KMS-11 (cell line): Measurements from ENCODE around the gene NR0B2.

Experiments used
- H2AFZ ChIP-seq: fragments of 200-600 bp; sonication (generic); 2 replicates; pipeline ENCODE4 v1.6.1; 2016; ENCODE audit warnings: antibody characterized with exemption, mixed run types, low read depth
- H3K27ac ChIP-seq: fragments of 200-600 bp; sonication (generic); 2 replicates; pipeline ENCODE4 v1.6.1; 2016; ENCODE audit warnings: mild to moderate bottlenecking, mixed run types
- H3K27me3 ChIP-seq: fragments of 200-600 bp; sonication (generic); 2 replicates; pipeline ENCODE4 v1.6.1; 2017; ENCODE audit warnings: mild to moderate bottlenecking, low read depth, mixed run types, moderate library complexity; ENCODE audit not compliant: insufficient read depth
- H3K36me3 ChIP-seq: fragments of 200-600 bp; sonication (generic); 2 replicates; pipeline ENCODE4 v1.6.1; 2017; ENCODE audit warnings: mild to moderate bottlenecking, mixed run types; ENCODE audit not compliant: insufficient read depth
- H3K4me1 ChIP-seq: fragments of 200-600 bp; sonication (generic); 2 replicates; pipeline ENCODE4 v1.6.1; 2016; ENCODE audit warnings: mild to moderate bottlenecking, low read depth, mixed run types; ENCODE audit not compliant: poor library complexity, severe bottlenecking
- H3K4me2 ChIP-seq: fragments of 200-600 bp; sonication (generic); 2 replicates; pipeline ENCODE4 v1.7.0; 2016; ENCODE audit warnings: mild to moderate bottlenecking, mixed run types
- H3K4me3 ChIP-seq: fragments of 200-600 bp; sonication (generic); IDR thresholded peaks from 2 replicates; pipeline ENCODE4 v1.6.1; 2017; ENCODE audit warnings: low read depth, low read length, mixed read lengths; ENCODE audit not compliant: insufficient read depth
- H3K79me2 ChIP-seq: fragments of 200-600 bp; sonication (generic); 2 replicates; pipeline ENCODE4 v1.6.1; 2016; ENCODE audit warnings: low read depth, mixed run types; ENCODE audit not compliant: insufficient read depth
- H3K9ac ChIP-seq: fragments of 200-600 bp; sonication (generic); 2 replicates; pipeline ENCODE4 v1.6.1; 2016; ENCODE audit warnings: mild to moderate bottlenecking, mixed run types
- H4K20me1 ChIP-seq: fragments of 200-600 bp; sonication (generic); 2 replicates; pipeline ENCODE4 v1.6.1; 2016; ENCODE audit warnings: mild to moderate bottlenecking, mixed run types; ENCODE audit not compliant: insufficient read depth
- CTCF ChIP-seq: fragments of 200-600 bp; sonication (generic); conservative IDR thresholded peaks from 2 replicates; pipeline ENCODE4 v1.6.1; 2017; ENCODE audit warnings: low read depth, mild to moderate bottlenecking, antibody characterized with exemption, low read length, moderate library complexity, mixed read lengths

The NR0B2 gene

GRCh38 chr1:26942656-26943055, 28.9 kb upstream of the NR0B2 start:
- Histone ChIP-seq H2AFZ (no peak overlapping the region), H3K79me2 (no peaks in the 10 kb centered on the region; the same call in 1 of the 2 replicates), H3K9ac (no peak overlapping the region), H4K20me1 (no peaks in the 10 kb centered on the region), H3K4me1 (no peaks in the 10 kb centered on the region), H3K27me3 (no peaks in the 10 kb centered on the region), H3K4me2 (no peak overlapping the region), H3K4me3 (no peak overlapping the region), H3K27ac (no peak overlapping the region), H3K36me3 (no peaks in the 10 kb centered on the region)
- no peak for TF ChIP-seq CTCF

DNA sequence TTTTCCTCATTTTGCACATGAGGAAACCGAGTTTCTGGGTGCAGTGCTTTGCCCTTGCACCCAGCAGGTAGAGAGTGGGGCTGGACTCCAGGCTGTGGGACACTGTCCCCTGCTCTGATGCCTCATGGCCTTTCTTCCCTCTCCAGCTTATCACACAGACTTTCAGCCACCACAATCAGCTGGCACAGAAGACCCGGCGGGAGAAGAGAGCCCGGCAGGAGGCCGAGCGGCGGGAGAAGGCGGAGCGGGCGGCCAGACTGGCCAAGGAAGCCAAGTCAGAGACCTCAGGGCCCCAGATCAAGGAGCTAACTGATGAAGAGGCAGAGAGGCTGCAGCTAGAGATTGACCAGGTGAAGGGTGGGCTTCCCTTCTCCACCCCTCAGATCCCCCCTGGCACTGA, 27.5 kb upstream of the NR0B2 start:
- H3K79me2 ChIP-seq = no peaks in the 10 kb centered on the region; the same call in 1 of the 2 replicates
- H2AFZ ChIP-seq = no peak overlapping the region
- no peaks in the 10 kb centered on the region for H4K20me1 ChIP-seq
- H3K4me1 ChIP-seq = no peaks in the 10 kb centered on the region
- H3K9ac ChIP-seq = no peak overlapping the region
- H3K27me3 ChIP-seq = no peaks in the 10 kb centered on the region
- H3K36me3 ChIP-seq = no peaks in the 10 kb centered on the region
- no peak overlapping the region for H3K4me2 ChIP-seq
- no peak for TF ChIP-seq CTCF
- H3K4me3 ChIP-seq = no peak overlapping the region
- no peak overlapping the region for H3K27ac ChIP-seq

DNA sequence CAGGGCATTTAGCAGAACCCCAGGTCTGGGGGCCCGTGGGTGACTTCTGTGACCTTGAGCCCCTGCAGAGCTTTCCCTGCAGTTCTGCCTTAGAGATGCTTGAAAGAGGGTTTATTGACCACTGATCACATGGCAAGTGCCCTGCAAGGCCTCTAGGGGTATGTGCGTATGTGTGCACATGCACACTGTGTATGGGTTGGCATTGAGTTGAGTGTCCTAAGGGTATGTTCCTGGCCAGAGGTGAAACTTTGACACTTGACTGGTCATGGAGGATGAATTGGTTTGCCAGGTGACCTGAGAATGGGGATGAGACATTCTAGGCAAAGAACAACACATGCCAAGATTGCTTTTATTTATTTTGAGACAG, 24.9 kb upstream of the NR0B2 start:
- H3K27me3 ChIP-seq = no peaks in the 10 kb centered on the region
- H2AFZ ChIP-seq = no peak overlapping the region
- no peak overlapping the region for H3K9ac ChIP-seq
- no peaks in the 10 kb centered on the region; the same call in 1 of the 2 replicates for H3K79me2 ChIP-seq
- no peaks in the 10 kb centered on the region for H4K20me1 ChIP-seq
- no peak overlapping the region for H3K4me2 ChIP-seq
- H3K4me1 ChIP-seq = no peaks in the 10 kb centered on the region
- no peak overlapping the region for H3K4me3 ChIP-seq
- H3K27ac ChIP-seq = no peak overlapping the region
- no peaks in the 10 kb centered on the region; the same call in 1 of the 2 replicates for H3K36me3 ChIP-seq
- no peak for TF ChIP-seq CTCF

- H3K4me3 ChIP-seq = no peak overlapping the region
- TF ChIP-seq CTCF = no peak
- H3K4me2 ChIP-seq = no peak overlapping the region
- no peak overlapping the region for H3K27ac ChIP-seq
- H3K9ac ChIP-seq = no peak overlapping the region
- H3K79me2 ChIP-seq = no peaks in the 10 kb centered on the region; the same call in 1 of the 2 replicates
- H3K36me3 ChIP-seq = no peaks in the 10 kb centered on the region; the same call in 1 of the 2 replicates
- H3K27me3 ChIP-seq = no peaks in the 10 kb centered on the region
- no peaks in the 10 kb centered on the region for H3K4me1 ChIP-seq
- no peak overlapping the region for H2AFZ ChIP-seq
- no peaks in the 10 kb centered on the region for H4K20me1 ChIP-seq
These were observed 24.4 kb upstream of the NR0B2 start for GRCh38 chr1:26938004-26938658.
